Ascending aorta (tissue), 2 donors: ENCODE measurements around the gene CTCF. TPM values are rescaled to one million over a fixed set of nuclear protein-coding genes. Genes with fewer than 3 reads are reported as not detected.

ENCODE experiments used
- DNase-seq, 2 donors: peaks; one replicate each; pipeline ENCODE4 v3.0.0-alpha.2; 2019; ENCODE audit warnings: low spot score in 2 of 2
- H3K27ac ChIP-seq, 2 donors: fragments of 200-600 bp; sonication (generic); one replicate each; pipeline ENCODE4 v1.5.1; 2016 to 2017; ENCODE audit warnings: mild to moderate bottlenecking in 1 of 2
- H3K27me3 ChIP-seq: fragments of 200-600 bp; sonication (generic); one replicate; pipeline ENCODE4 v1.5.1; 2017
- H3K36me3 ChIP-seq, 2 donors: fragments of 200-600 bp; sonication (generic); one replicate each; pipeline ENCODE4 v1.5.1; 2016
- H3K4me1 ChIP-seq, 2 donors: fragments of 200-600 bp; sonication (generic); one replicate each; pipeline ENCODE4 v1.5.1; 2016 to 2017; ENCODE audit warnings: mild to moderate bottlenecking in 1 of 2
- H3K4me3 ChIP-seq, 2 donors: fragments of 200-600 bp; sonication (generic); one replicate each; pipeline ENCODE4 v1.5.1; 2016 to 2017; ENCODE audit warnings: mild to moderate bottlenecking in 1 of 2
- H3K9me3 ChIP-seq, 2 donors: fragments of 200-600 bp; sonication (generic); one replicate each; pipeline ENCODE4 v1.5.1; 2016
- intact Hi-C: fragments of 100-400 bp; cut with DNase I; formaldehyde crosslinking; loops from one replicate; pipeline ENCODE4 v1.15.1; 2023
- total RNA-seq: library from RNA; depleted of rRNA; stranded (reverse); fragments of >200 nt; gene quantifications from one replicate; pipeline ENCODE4 v1.1.0, GENCODE V29; 2016
- TF ChIP-seq, protein P1 (sequence below), 3 experiments: fragments of 200-600 bp in 2 of 3; fragments of 450-650 bp in 1 of 3; sonication (generic) in 2 of 3; IDR thresholded peaks; one replicate each; pipeline ENCODE4 v1.5.1; 2016 to 2019; ENCODE audit warnings: antibody characterized with exemption in 3 of 3, mild to moderate bottlenecking in 1 of 3, moderate library complexity in 1 of 3

The CTCF gene
- total RNA-seq, 1 donor from 2014 or later: 38.6 TPM

DNA sequence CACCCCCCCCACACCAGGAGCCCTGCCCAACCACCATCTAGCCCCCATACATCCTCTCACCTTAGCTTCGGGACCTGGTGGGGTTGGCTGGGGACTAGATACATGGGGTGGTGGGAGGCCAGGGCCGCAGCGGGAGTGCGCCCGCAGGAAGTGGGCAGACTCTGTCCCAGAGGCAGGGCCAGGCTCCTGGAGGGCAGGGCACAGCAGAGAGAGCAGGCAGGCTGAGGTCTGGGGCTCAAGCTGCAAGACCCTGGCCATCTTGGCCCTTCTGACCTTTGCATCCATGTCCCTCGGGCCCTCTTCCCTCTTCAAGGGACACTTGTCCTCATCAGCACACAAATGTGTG is 101.5 kb downstream of the CTCF start:
- TF ChIP-seq, protein P1, sequence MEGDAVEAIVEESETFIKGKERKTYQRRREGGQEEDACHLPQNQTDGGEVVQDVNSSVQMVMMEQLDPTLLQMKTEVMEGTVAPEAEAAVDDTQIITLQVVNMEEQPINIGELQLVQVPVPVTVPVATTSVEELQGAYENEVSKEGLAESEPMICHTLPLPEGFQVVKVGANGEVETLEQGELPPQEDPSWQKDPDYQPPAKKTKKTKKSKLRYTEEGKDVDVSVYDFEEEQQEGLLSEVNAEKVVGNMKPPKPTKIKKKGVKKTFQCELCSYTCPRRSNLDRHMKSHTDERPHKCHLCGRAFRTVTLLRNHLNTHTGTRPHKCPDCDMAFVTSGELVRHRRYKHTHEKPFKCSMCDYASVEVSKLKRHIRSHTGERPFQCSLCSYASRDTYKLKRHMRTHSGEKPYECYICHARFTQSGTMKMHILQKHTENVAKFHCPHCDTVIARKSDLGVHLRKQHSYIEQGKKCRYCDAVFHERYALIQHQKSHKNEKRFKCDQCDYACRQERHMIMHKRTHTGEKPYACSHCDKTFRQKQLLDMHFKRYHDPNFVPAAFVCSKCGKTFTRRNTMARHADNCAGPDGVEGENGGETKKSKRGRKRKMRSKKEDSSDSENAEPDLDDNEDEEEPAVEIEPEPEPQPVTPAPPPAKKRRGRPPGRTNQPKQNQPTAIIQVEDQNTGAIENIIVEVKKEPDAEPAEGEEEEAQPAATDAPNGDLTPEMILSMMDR (IDR thresholded peaks at IDR 0.05): no peak
- intact Hi-C loops: loop anchor here (10.0 kb wide), 1 partner anchor 419 kb away; the partner anchor contains the start of genes FHOD1 and SLC9A5
- no peak overlapping the region for H3K27ac ChIP-seq
- no peaks in the 10 kb centered on the region for H3K27me3 ChIP-seq
- no peaks in the 10 kb centered on the region for H3K36me3 ChIP-seq
- peaks cover 20 to 31% of the 10 kb centered on the region in 2 donors for H3K4me1 ChIP-seq
- H3K9me3 ChIP-seq: no peaks in the 10 kb centered on the region
- no peak overlapping the region for H3K4me3 ChIP-seq
- no peak for DNase-seq

DNA sequence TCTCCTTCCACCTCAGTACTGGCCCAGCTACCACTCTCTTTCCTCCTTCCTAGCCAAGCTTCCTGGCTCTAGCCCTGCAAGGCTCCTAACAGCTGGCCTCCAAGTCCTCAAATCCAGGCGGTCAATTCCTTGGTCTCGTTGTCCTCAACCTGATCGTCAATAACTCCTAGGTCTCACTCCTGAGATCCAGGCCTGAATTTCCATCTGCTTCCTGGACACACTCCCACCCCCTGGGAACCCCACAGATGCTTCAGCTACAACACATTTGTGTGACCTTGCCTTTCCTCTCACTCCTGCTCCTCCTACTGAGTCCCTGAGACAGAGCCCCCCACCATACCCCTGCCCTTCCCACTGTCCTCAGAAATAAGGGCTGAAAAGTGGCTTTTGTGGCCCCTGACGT is 101.9 kb downstream of the CTCF start:
- Histone ChIP-seq H3K4me1 (peaks cover 18 to 27% of the 10 kb centered on the region in 2 donors), H3K36me3 (no peaks in the 10 kb centered on the region), H3K9me3 (no peaks in the 10 kb centered on the region), H3K4me3 (no peak overlapping the region), H3K27me3 (no peaks in the 10 kb centered on the region), H3K27ac (no peak overlapping the region)
- no peak for DNase-seq
- intact Hi-C loops: loop anchor here (10.0 kb wide), 1 partner anchor 419 kb away; the partner anchor contains the start of genes FHOD1 and SLC9A5
- TF ChIP-seq, protein P1 (IDR thresholded peaks at IDR 0.05): no peak

DNA sequence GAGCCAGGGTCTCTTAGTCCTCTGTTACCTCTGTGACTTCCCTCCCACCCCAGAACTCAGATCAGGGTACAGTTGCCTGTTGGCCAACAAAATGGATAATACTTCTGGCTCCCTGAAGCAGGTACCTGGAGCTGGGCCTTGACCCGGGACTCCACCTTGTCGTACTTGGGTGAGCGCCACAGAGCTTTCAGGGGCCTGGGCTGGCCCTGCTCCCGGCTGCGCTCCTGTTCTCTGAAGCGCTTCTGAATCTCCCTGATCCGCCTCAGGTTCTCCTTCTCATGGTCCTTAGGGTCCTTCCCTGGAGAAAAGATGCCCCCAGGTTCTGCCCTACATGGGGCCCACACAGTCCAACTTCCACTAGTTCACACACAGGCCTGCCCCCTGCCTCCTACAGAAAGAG is 102.5 kb downstream of the CTCF start:
- Histone ChIP-seq H3K36me3 (no peaks in the 10 kb centered on the region), H3K4me1 (peaks cover 14 to 24% of the 10 kb centered on the region in 2 donors), H3K9me3 (no peaks in the 10 kb centered on the region), H3K4me3 (no peak overlapping the region), H3K27me3 (no peaks in the 10 kb centered on the region), H3K27ac (no peak overlapping the region)
- intact Hi-C loops: loop anchor here (10.0 kb wide), 1 partner anchor 420 kb away; the partner anchor contains the start of genes FHOD1 and SLC9A5
- TF ChIP-seq, protein P1 (IDR thresholded peaks at IDR 0.05): no peak
- DNase-seq: no peak

DNA sequence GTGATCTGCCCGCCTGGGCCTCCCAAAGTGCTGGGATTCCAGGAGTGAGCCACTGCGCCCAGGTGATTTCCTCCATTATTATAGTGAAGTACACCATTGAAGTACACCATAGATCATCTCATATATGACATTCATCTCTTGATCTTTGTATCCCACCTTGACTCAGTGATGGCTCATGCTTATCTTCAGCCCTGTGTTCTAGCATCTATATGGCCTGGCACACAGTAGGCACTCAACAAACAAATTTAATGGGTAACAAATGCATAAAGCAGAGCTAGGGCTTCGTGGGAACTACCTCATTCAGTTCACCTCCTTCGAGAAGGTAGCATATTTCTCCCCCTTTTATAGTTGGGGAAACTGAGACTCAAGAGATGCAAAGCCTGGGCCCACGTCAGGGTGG is 103.3 kb downstream of the CTCF start:
- intact Hi-C loops: loop anchor here (10.0 kb wide), 1 partner anchor 421 kb away; the partner anchor contains the start of genes FHOD1 and SLC9A5
- Histone ChIP-seq H3K27me3 (no peaks in the 10 kb centered on the region), H3K4me3 (peak overlapping the region; percentile 88 to 97), H3K4me1 (peaks cover 14 to 24% of the 10 kb centered on the region in 2 donors), H3K27ac (no peak overlapping the region), H3K9me3 (no peaks in the 10 kb centered on the region), H3K36me3 (no peaks in the 10 kb centered on the region)
- TF ChIP-seq, protein P1 (IDR thresholded peaks at IDR 0.05): no peak
- DNase-seq: no peak

DNA sequence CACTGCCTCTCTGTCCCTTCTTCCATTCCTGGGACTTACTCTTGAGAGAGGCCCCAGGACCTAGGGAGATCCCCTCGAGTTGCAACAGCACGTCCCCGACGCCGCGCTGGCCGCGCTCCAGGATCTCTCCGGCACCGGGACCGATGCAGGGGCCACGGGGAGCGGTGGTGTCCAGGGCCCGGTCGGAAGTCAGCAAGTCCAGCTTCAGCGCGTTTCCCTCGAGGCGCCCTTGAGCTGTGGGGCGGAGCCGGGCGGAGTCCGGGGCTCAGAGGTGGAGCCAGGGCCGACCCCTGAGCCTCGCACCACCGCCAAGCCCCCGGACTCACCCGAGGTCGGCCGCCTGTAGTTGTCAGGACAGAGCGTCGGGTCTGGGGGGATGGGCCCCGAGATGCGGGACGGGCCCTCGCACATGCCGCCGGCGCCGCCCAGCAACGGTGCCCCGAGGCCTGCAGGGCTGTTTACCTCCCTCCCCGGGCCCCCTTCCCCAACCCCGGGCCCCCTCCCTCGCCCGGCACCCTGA is 103.8 kb downstream of the CTCF start:
- Histone ChIP-seq H3K36me3 (no peaks in the 10 kb centered on the region), H3K4me3 (peak overlapping the region; percentile 88 to 97), H3K4me1 (peaks cover 14 to 24% of the 10 kb centered on the region in 2 donors), H3K27ac (peak overlapping the region; percentile 91), H3K9me3 (no peaks in the 10 kb centered on the region), H3K27me3 (no peaks in the 10 kb centered on the region)
- DNase-seq: no peak
- TF ChIP-seq, protein P1 (IDR thresholded peaks at IDR 0.05): no peak
- intact Hi-C loops: loop anchor here (10.0 kb wide), 1 partner anchor 421 kb away; the partner anchor contains the start of genes FHOD1 and SLC9A5
